Erythroblast (primary cell): Measurements from ENCODE around the gene LRRC8A.

Source experiments
- GATA1 ChIP-seq: IDR thresholded peaks from 2 replicates; pipeline ENCODE4 v1.6.1; 2011; ENCODE audit warnings: low read depth, mild to moderate bottlenecking, control low read depth, low read length, moderate library complexity
- POLR2A ChIP-seq: IDR thresholded peaks from 2 replicates; pipeline ENCODE4 v1.6.1; 2011; ENCODE audit warnings: mild to moderate bottlenecking, low read length

GRCh38 chr9:128916745-128917144, 34.8 kb downstream of the LRRC8A start:
- TF ChIP-seq POLR2A (no peak), GATA1 (no peak)
